ENCODE measurements around the gene KIF11.

Gene KIF11

GRCh38 chr10:92572362-92573090 lies 20.4 kb upstream of the KIF11 start:
- peaks cover 61% of the 10 kb centered on the region for H3K79me2 ChIP-seq (ENCODE audit: control insufficient read depth, low read length)
- no peak for TF ChIP-seq EZH2phosphoT487 (IDR thresholded peaks at IDR 0.05; ENCODE audit: borderline replicate concordance, low read length)
- no peak for TF ChIP-seq CTCF (IDR thresholded peaks at IDR 0.05; ENCODE audit: low read depth, low read length, poor library complexity, severe bottlenecking)
- peak overlapping the region; percentile 99 for H3K4me3 ChIP-seq (ENCODE audit: low read length)
- H3K4me2 ChIP-seq (ENCODE audit: low read length) = peak overlapping the region; percentile 64
- H3K9me3 ChIP-seq (ENCODE audit: control insufficient read depth, insufficient read depth, low read length) = no peaks in the 10 kb centered on the region
- H3K4me1 ChIP-seq (ENCODE audit: control insufficient read depth, low read length) = peaks cover 41% of the 10 kb centered on the region
- peaks cover 31% of the 10 kb centered on the region for H3K36me3 ChIP-seq (ENCODE audit: control insufficient read depth, low read length)
- H3K9me2 ChIP-seq (replicated peaks; ENCODE audit: control insufficient read depth, low read length) = no peaks in the 10 kb centered on the region
- peaks cover 11% of the 10 kb centered on the region; the same call in 1 of the 2 replicates for H4K20me1 ChIP-seq (ENCODE audit: control insufficient read depth, insufficient read depth, low read depth, low read length)
- H3K27ac ChIP-seq (ENCODE audit: low read depth, low read length) = no peak overlapping the region
- no peaks in the 10 kb centered on the region for H3F3A ChIP-seq (ENCODE audit: control insufficient read depth, insufficient read depth)
- no peaks in the 10 kb centered on the region for H3K27me3 ChIP-seq (ENCODE audit: control insufficient read depth, low read length)

- Histone ChIP-seq H3K9me3 (ENCODE audit: control insufficient read depth, insufficient read depth, low read length) (no peaks in the 10 kb centered on the region), H3K36me3 (ENCODE audit: control insufficient read depth, low read length) (peaks cover 28% of the 10 kb centered on the region), H3K4me1 (ENCODE audit: control insufficient read depth, low read length) (peaks cover 34% of the 10 kb centered on the region), H3K9me2 (replicated peaks; ENCODE audit: control insufficient read depth, low read length) (no peaks in the 10 kb centered on the region), H4K20me1 (ENCODE audit: control insufficient read depth, insufficient read depth, low read depth, low read length) (peaks cover 11% of the 10 kb centered on the region; the same call in 1 of the 2 replicates), H3K4me3 (ENCODE audit: low read length) (peak overlapping the region; percentile 99), H3K4me2 (ENCODE audit: low read length) (peak overlapping the region; percentile 64), H3K27ac (ENCODE audit: low read depth, low read length) (peak overlapping the region; percentile 82), H3K79me2 (ENCODE audit: control insufficient read depth, low read length) (peaks cover 54% of the 10 kb centered on the region), H3F3A (ENCODE audit: control insufficient read depth, insufficient read depth) (no peaks in the 10 kb centered on the region), H3K27me3 (ENCODE audit: control insufficient read depth, low read length) (no peaks in the 10 kb centered on the region)
- TF ChIP-seq CTCF (IDR thresholded peaks at IDR 0.05; ENCODE audit: low read depth, low read length, poor library complexity, severe bottlenecking) (peak; percentile 18), EZH2phosphoT487 (IDR thresholded peaks at IDR 0.05; ENCODE audit: borderline replicate concordance, low read length) (no peak; the same call in 1 of the 2 replicates)
Measured at GRCh38 chr10:92573091-92573797, 19.7 kb upstream of the KIF11 start.

GRCh38 chr10:92573798-92574547 lies 19.0 kb upstream of the KIF11 start, which contains the start of gene IDE:
TSS of gene IDE (minus strand) at chr10:92574093. CDS start at chr10:92574019, 74 bp downstream.
- H3K9me2 ChIP-seq (replicated peaks; ENCODE audit: control insufficient read depth, low read length) = no peaks in the 10 kb centered on the region
- TF ChIP-seq EZH2phosphoT487 (IDR thresholded peaks at IDR 0.05; ENCODE audit: borderline replicate concordance, low read length) = no peak
- TF ChIP-seq CTCF (IDR thresholded peaks at IDR 0.05; ENCODE audit: low read depth, low read length, poor library complexity, severe bottlenecking) = no peak
- peaks cover 11% of the 10 kb centered on the region; the same call in 1 of the 2 replicates for H4K20me1 ChIP-seq (ENCODE audit: control insufficient read depth, insufficient read depth, low read depth, low read length)
- H3K79me2 ChIP-seq (ENCODE audit: control insufficient read depth, low read length) = peaks cover 51% of the 10 kb centered on the region
- no peaks in the 10 kb centered on the region for H3K9me3 ChIP-seq (ENCODE audit: control insufficient read depth, insufficient read depth, low read length)
- H3K4me1 ChIP-seq (ENCODE audit: control insufficient read depth, low read length) = peaks cover 31% of the 10 kb centered on the region
- peak within 1 kb of the TSS; percentile 64 for H3K4me2 ChIP-seq (ENCODE audit: low read length)
- peak within 1 kb of the TSS; percentile 82 for H3K27ac ChIP-seq (ENCODE audit: low read depth, low read length)
- H3K4me3 ChIP-seq (ENCODE audit: low read length) = peak within 1 kb of the TSS; percentile 99
- no peaks in the 10 kb centered on the region for H3K27me3 ChIP-seq (ENCODE audit: control insufficient read depth, low read length)
- H3K36me3 ChIP-seq (ENCODE audit: control insufficient read depth, low read length) = peaks cover 26% of the 10 kb centered on the region
- no peaks in the 10 kb centered on the region for H3F3A ChIP-seq (ENCODE audit: control insufficient read depth, insufficient read depth)

Data from DOHH2 (cell line).